ENCODE measurements around the gene GNG8.

DNA sequence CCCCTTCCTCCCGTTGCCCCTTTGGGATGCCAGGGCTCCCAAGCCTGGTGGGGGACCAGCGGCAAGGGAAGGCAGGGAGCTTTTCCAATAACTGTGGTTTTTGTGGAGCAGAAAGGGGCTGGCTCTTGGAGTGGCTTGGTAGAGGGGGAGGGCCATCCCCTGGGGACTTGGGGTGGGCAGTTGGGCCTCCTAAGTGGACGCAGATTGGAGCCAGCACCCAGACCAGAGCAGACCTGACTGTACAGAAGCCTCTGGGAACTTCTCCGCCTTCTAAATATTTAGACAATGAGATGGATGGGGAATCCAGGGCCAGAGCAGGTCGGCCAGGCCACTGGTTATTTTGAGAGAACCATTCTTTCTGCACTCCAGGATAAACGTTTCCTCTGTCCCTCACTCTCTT, 15.3 kb downstream of the GNG8 start:
- TF ChIP-seq POLR2AphosphoS5 (IDR thresholded peaks at IDR 0.05), result no peak
- TF ChIP-seq, protein P1, sequence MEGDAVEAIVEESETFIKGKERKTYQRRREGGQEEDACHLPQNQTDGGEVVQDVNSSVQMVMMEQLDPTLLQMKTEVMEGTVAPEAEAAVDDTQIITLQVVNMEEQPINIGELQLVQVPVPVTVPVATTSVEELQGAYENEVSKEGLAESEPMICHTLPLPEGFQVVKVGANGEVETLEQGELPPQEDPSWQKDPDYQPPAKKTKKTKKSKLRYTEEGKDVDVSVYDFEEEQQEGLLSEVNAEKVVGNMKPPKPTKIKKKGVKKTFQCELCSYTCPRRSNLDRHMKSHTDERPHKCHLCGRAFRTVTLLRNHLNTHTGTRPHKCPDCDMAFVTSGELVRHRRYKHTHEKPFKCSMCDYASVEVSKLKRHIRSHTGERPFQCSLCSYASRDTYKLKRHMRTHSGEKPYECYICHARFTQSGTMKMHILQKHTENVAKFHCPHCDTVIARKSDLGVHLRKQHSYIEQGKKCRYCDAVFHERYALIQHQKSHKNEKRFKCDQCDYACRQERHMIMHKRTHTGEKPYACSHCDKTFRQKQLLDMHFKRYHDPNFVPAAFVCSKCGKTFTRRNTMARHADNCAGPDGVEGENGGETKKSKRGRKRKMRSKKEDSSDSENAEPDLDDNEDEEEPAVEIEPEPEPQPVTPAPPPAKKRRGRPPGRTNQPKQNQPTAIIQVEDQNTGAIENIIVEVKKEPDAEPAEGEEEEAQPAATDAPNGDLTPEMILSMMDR (IDR thresholded peaks at IDR 0.05 in 8 of 11, conservative IDR thresholded peaks at IDR 0.05 in 3 of 11), result no peak

Data from spleen (tissue), 7 donors.